ENCODE results near the gene PI4KA.

- no peak for TF ChIP-seq CTCF (IDR thresholded peaks at IDR 0.05)
- no peak for TF ChIP-seq POLR2A (IDR thresholded peaks at IDR 0.05)
Measured at GRCh38 chr22:20792966-20793728, 65.5 kb downstream of the PI4KA start.

Data from prostate gland (tissue), 2 donors.